Measurements from ENCODE around the gene AUTS2. TPM values are rescaled to one million over a fixed set of nuclear protein-coding genes. Genes with fewer than 3 reads are reported as not detected.

Gene AUTS2
- total and polyA plus RNA-seq, 9 of the 15 experiments (the other 6 are each of a cell fraction or from before 2014, with no cell fraction given), result 0.58 TPM; not detected in 8

DNA sequence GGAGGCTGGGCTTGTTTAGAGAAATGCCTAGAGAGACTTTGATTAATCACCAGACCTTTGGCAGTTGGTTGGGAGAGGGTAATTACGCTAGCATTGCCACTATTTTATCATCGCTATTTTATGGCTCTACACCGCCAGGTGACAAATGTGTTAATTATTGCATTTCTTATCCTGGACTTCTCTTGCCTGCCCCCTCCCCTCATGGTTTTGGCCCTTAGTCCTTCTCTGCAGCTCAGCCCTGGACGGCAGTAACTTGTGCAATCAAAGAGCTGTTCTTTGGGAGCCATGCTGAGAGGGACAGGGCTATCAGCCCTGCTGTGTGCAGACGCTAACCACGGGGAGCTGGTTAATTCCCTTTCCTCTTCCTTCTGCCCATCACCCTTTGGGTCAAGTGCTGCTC is 585.0 kb downstream of the AUTS2 start (continued):
- TF ChIP-seq, protein P1, sequence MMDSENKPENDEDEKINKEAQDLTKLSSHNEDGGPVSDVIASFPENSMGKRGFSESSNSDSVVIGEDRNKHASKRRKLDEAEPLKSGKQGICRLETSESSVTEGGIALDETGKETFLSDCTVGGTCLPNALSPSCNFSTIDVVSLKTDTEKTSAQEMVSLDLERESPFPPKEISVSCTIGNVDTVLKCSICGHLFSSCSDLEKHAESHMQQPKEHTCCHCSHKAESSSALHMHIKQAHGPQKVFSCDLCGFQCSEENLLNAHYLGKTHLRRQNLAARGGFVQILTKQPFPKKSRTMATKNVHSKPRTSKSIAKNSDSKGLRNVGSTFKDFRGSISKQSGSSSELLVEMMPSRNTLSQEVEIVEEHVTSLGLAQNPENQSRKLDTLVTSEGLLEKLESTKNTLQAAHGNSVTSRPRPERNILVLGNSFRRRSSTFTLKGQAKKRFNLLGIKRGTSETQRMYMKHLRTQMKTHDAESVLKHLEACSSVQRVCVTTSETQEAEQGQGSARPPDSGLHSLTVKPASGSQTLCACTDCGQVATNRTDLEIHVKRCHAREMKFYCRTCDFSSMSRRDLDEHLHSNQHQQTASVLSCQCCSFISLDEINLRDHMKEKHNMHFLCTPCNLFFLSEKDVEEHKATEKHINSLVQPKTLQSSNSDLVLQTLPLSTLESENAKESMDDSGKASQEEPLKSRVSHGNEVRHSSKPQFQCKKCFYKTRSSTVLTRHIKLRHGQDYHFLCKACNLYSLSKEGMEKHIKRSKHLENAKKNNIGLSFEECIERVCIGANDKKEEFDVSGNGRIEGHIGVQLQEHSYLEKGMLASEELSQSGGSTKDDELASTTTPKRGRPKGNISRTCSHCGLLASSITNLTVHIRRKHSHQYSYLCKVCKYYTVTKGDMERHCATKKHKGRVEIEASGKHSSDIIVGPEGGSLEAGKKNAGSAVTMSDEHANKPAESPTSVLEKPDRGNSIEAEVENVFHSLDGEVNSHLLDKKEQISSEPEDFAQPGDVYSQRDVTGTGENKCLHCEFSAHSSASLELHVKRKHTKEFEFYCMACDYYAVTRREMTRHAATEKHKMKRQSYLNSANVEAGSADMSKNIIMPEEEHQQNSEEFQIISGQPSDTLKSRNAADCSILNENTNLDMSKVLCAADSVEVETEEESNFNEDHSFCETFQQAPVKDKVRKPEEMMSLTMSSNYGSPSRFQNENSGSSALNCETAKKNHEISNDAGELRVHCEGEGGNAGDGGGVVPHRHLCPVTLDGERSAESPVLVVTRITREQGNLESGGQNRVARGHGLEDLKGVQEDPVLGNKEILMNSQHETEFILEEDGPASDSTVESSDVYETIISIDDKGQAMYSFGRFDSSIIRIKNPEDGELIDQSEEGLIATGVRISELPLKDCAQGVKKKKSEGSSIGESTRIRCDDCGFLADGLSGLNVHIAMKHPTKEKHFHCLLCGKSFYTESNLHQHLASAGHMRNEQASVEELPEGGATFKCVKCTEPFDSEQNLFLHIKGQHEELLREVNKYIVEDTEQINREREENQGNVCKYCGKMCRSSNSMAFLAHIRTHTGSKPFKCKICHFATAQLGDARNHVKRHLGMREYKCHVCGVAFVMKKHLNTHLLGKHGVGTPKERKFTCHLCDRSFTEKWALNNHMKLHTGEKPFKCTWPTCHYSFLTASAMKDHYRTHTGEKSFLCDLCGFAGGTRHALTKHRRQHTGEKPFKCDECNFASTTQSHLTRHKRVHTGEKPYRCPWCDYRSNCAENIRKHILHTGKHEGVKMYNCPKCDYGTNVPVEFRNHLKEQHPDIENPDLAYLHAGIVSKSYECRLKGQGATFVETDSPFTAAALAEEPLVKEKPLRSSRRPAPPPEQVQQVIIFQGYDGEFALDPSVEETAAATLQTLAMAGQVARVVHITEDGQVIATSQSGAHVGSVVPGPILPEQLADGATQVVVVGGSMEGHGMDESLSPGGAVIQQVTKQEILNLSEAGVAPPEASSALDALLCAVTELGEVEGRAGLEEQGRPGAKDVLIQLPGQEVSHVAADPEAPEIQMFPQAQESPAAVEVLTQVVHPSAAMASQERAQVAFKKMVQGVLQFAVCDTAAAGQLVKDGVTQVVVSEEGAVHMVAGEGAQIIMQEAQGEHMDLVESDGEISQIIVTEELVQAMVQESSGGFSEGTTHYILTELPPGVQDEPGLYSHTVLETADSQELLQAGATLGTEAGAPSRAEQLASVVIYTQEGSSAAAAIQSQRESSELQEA (IDR thresholded peaks at IDR 0.05; ENCODE audit: low read depth), result no peak
- TF ChIP-seq, protein P2, sequence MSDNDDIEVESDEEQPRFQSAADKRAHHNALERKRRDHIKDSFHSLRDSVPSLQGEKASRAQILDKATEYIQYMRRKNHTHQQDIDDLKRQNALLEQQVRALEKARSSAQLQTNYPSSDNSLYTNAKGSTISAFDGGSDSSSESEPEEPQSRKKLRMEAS (CRISPR knock-in tag; IDR thresholded peaks at IDR 0.05), result no peak
- TF ChIP-seq, protein P3, sequence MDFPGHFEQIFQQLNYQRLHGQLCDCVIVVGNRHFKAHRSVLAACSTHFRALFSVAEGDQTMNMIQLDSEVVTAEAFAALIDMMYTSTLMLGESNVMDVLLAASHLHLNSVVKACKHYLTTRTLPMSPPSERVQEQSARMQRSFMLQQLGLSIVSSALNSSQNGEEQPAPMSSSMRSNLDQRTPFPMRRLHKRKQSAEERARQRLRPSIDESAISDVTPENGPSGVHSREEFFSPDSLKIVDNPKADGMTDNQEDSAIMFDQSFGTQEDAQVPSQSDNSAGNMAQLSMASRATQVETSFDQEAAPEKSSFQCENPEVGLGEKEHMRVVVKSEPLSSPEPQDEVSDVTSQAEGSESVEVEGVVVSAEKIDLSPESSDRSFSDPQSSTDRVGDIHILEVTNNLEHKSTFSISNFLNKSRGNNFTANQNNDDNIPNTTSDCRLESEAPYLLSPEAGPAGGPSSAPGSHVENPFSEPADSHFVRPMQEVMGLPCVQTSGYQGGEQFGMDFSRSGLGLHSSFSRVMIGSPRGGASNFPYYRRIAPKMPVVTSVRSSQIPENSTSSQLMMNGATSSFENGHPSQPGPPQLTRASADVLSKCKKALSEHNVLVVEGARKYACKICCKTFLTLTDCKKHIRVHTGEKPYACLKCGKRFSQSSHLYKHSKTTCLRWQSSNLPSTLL (IDR thresholded peaks at IDR 0.05), result no peak
- no peak for TF ChIP-seq NFATC3 (IDR thresholded peaks at IDR 0.05)
- TF ChIP-seq POLR2B (IDR thresholded peaks at IDR 0.05; ENCODE audit: low read depth, partially characterized antibody), result no peak
